H1 (cell line): ENCODE results near the gene LOXL1. TPM values are rescaled to one million over a fixed set of nuclear protein-coding genes. Genes with fewer than 3 reads are reported as not detected.

Experiments used
- CTCF ChIA-PET: fragments of 300-600 bp; sonication (Branson Sonifier 250); formaldehyde crosslinking; loops from one replicate; lab custom pipeline; 2021; ENCODE audit not compliant: partially characterized antibody; lab: Charles Lee
- POLR2A ChIA-PET: fragments of 300-600 bp; sonication (Branson Sonifier 250); formaldehyde crosslinking; loops from one replicate; lab custom pipeline; 2021; ENCODE audit warnings: inconsistent platforms; ENCODE audit not compliant: partially characterized antibody; lab: Charles Lee
- DNase-seq, 2 experiments: peaks; one replicate each; pipeline versions ENCODE4 v3.0.0 to v3.0.0-alpha.2; 2010 to 2022; ENCODE audit warnings: low spot score in 2 of 2, low read depth in 1 of 2, mixed read lengths in 1 of 2
- FAIRE-seq: peaks from 2 replicates; lab custom pipeline; 2011; peaks lifted over from hg19 to GRCh38; lab: Jason Lieb, UNC
- H2AFZ ChIP-seq: 2 replicates; pipeline ENCODE4 v1.8.1; 2012; ENCODE audit warnings: low read length, inconsistent platforms
- H2AK5ac ChIP-seq: 2 replicates; pipeline ENCODE4 v1.6.1; 2013; ENCODE audit warnings: low read depth, low read length
- H2BK120ac ChIP-seq: replicated peaks from 2 replicates; pipeline ENCODE3; 2013; ENCODE audit warnings: low read depth, low read length, inconsistent platforms
- H2BK12ac ChIP-seq: 2 replicates; pipeline ENCODE4 v1.6.1; 2013; ENCODE audit warnings: low read depth, low read length
- H2BK15ac ChIP-seq: 2 replicates; pipeline ENCODE4 v1.6.1; 2013; ENCODE audit warnings: low read length
- H2BK20ac ChIP-seq: 2 replicates; pipeline ENCODE4 v1.6.1; 2013; ENCODE audit warnings: low read length
- H2BK5ac ChIP-seq: 2 replicates; pipeline ENCODE4 v1.6.1; 2013; ENCODE audit warnings: low read depth, low read length
- H3K14ac ChIP-seq: 2 replicates; pipeline ENCODE4 v1.6.1; 2013; ENCODE audit warnings: inconsistent platforms; ENCODE audit not compliant: insufficient read length
- H3K18ac ChIP-seq: 2 replicates; pipeline ENCODE4 v1.6.1; 2013; ENCODE audit warnings: low read length; ENCODE audit errors: extremely low read depth
- H3K23ac ChIP-seq: 2 replicates; pipeline ENCODE4 v1.6.1; 2013; ENCODE audit warnings: inconsistent platforms; ENCODE audit not compliant: insufficient read length
- H3K23me2 ChIP-seq: 2 replicates; pipeline ENCODE4 v1.6.1; 2013; ENCODE audit warnings: low read depth, low read length
- H3K27ac ChIP-seq: 2 replicates; pipeline ENCODE4 v1.6.1; 2011; ENCODE audit warnings: low read depth, low read length, inconsistent platforms
- H3K27me3 ChIP-seq, 4 experiments: replicated peaks in 1 of 4; 1 replicate in 1 of 4; 2 replicates in 3 of 4; pipeline versions ENCODE4 v1.6.1 to v1.8.1; 2011 to 2013; ENCODE audit warnings: low read length in 3 of 4, mild to moderate bottlenecking in 3 of 4, inconsistent platforms in 2 of 4, mixed read lengths in 2 of 4, moderate library complexity in 1 of 4; ENCODE audit not compliant: control insufficient read depth in 3 of 4, insufficient read depth in 3 of 4; ENCODE audit errors: extremely low read depth in 1 of 4
- H3K36me3 ChIP-seq, 4 experiments: 2 replicates each; pipeline versions ENCODE4 v1.6.1 to v1.8.1; 2011 to 2013; ENCODE audit warnings: mild to moderate bottlenecking in 4 of 4, low read length in 3 of 4, moderate library complexity in 2 of 4, control low read depth in 1 of 4, inconsistent platforms in 1 of 4; ENCODE audit not compliant: insufficient read depth in 4 of 4, control insufficient read depth in 2 of 4
- H3K4ac ChIP-seq: replicated peaks from 2 replicates; pipeline ENCODE3; 2013; ENCODE audit warnings: low read length, low read depth, mixed read lengths, inconsistent platforms; ENCODE audit not compliant: insufficient read length
- H3K4me1 ChIP-seq, 4 experiments: replicated peaks in 1 of 4; 1 replicate in 1 of 4; 2 replicates in 3 of 4; pipeline versions ENCODE4 v1.6.1 to v1.8.1; 2011 to 2013; ENCODE audit warnings: low read length in 3 of 4, inconsistent platforms in 2 of 4, mixed read lengths in 1 of 4; ENCODE audit not compliant: insufficient read depth in 4 of 4, control insufficient read depth in 3 of 4
- H3K4me2 ChIP-seq, 2 experiments: 2 replicates each; pipeline versions ENCODE4 v1.6.1 to v1.8.1; 2011 to 2013; ENCODE audit warnings: low read depth in 2 of 2, low read length in 2 of 2, control low read depth in 1 of 2, inconsistent platforms in 1 of 2, mild to moderate bottlenecking in 1 of 2; ENCODE audit not compliant: insufficient read depth in 1 of 2
- H3K4me3 ChIP-seq, 4 experiments: fragments of 200-600, 300-600 bp in 1 of 4; sonication (generic), shearing (Covaris generic), sonication (Bioruptor Twin) in 1 of 4; 2 replicates each; pipeline versions ENCODE4 v1.5.1 to v1.8.1; 2011 to 2016; ENCODE audit warnings: low read length in 4 of 4, low read depth in 3 of 4, control low read depth in 2 of 4, inconsistent platforms in 2 of 4, mild to moderate bottlenecking in 2 of 4, mixed read lengths in 1 of 4, moderate library complexity in 1 of 4; ENCODE audit not compliant: insufficient read depth in 2 of 4; ENCODE audit errors: extremely low read depth in 1 of 4
- H3K56ac ChIP-seq: replicated peaks from 2 replicates; pipeline ENCODE3; 2013; ENCODE audit warnings: low read depth, mild to moderate bottlenecking, mixed read lengths, low read length, inconsistent platforms; ENCODE audit not compliant: insufficient read length
- H3K79me1 ChIP-seq: 2 replicates; pipeline ENCODE4 v1.6.1; 2013; ENCODE audit warnings: low read depth, low read length, control low read depth
- H3K79me2 ChIP-seq, 2 experiments: 2 replicates each; pipeline versions ENCODE4 v1.6.1 to v1.8.1; 2012 to 2013; ENCODE audit warnings: low read length in 2 of 2, mild to moderate bottlenecking in 2 of 2, inconsistent platforms in 1 of 2; ENCODE audit not compliant: insufficient read depth in 2 of 2, control insufficient read depth in 1 of 2
- H3K9ac ChIP-seq, 4 experiments: replicated peaks in 1 of 4; 1 replicate in 1 of 4; 2 replicates in 3 of 4; pipeline versions ENCODE4 v1.6.1 to v1.8.1; 2011 to 2013; ENCODE audit warnings: low read depth in 3 of 4, low read length in 3 of 4, control low read depth in 2 of 4, mild to moderate bottlenecking in 2 of 4, moderate library complexity in 2 of 4, inconsistent platforms in 1 of 4; ENCODE audit errors: extremely low read depth in 1 of 4
- H3K9me3 ChIP-seq, 2 experiments: 2 replicates each; pipeline versions ENCODE4 v1.6.1 to v1.8.1; 2012 to 2013; ENCODE audit warnings: mild to moderate bottlenecking in 2 of 2, moderate library complexity in 2 of 2, control low read depth in 1 of 2, inconsistent platforms in 1 of 2, low read depth in 1 of 2, low read length in 1 of 2, mixed read lengths in 1 of 2; ENCODE audit not compliant: insufficient read depth in 2 of 2
- H4K20me1 ChIP-seq, 2 experiments: replicated peaks in 1 of 2; 2 replicates each; pipeline versions ENCODE3 to v1.8.1; 2011 to 2013; ENCODE audit warnings: inconsistent platforms in 2 of 2, low read length in 2 of 2, mild to moderate bottlenecking in 1 of 2; ENCODE audit not compliant: insufficient read depth in 2 of 2, control insufficient read depth in 1 of 2
- H4K5ac ChIP-seq: 2 replicates; pipeline ENCODE4 v1.6.1; 2013; ENCODE audit warnings: low read length, low read depth, mixed read lengths, inconsistent platforms; ENCODE audit not compliant: insufficient read length
- H4K8ac ChIP-seq: 2 replicates; pipeline ENCODE4 v1.8.0; 2013; ENCODE audit warnings: mild to moderate bottlenecking, moderate library complexity, low read length, inconsistent platforms; ENCODE audit not compliant: insufficient read depth; ENCODE audit errors: extremely low read depth
- H4K91ac ChIP-seq: replicated peaks from 2 replicates; pipeline ENCODE3; 2013; ENCODE audit warnings: low read length, mixed read lengths, inconsistent platforms; ENCODE audit not compliant: insufficient read length
- E2F6 ChIP-seq: IDR thresholded peaks from 2 replicates; pipeline ENCODE4 v1.6.1; 2012; ENCODE audit warnings: inconsistent platforms
- SAP30 ChIP-seq: fragments of 300-600 bp; sonication (generic); IDR thresholded peaks from 2 replicates; pipeline ENCODE4 v1.7.1; 2012; ENCODE audit warnings: low read length, moderate library complexity, mild to moderate bottlenecking, inconsistent platforms; ENCODE audit not compliant: insufficient read depth, insufficient replicate concordance
- WGBS, 2 experiments: shearing (Covaris generic) in 1 of 2; methylation state at CpG; one replicate each; pipeline versions ENCODE4 v1.1.6 to v1.1.7; 2013 to 2015; ENCODE audit warnings: low lambda C conversion rate in 2 of 2, mixed read lengths in 2 of 2, inconsistent platforms in 1 of 2, low coverage in 1 of 2, missing lambda C conversion rate in 1 of 2; ENCODE audit not compliant: insufficient replicate concordance in 2 of 2, insufficient coverage in 1 of 2, insufficient read length in 1 of 2; ENCODE audit errors: extremely low coverage in 1 of 2, missing lambda C conversion rate in 1 of 2; 5-methylcytosine and 5-hydroxymethylcytosine counted together
- polyA plus RNA-seq, 7 experiments: library from polyadenylated mRNA; depleted of rRNA in 3 of 7; stranded (reverse) in 5 of 7; unstranded in 2 of 7; fragments of >200 nt in 5 of 7; fragments of 200-250 nt in 2 of 7; gene quantifications; 1 replicate in 5 of 7; 2 replicates in 1 of 7; 4 replicates in 1 of 7; pipeline versions ENCODE4 v1.2.1 to v1.2.3, GENCODE V29; 2011 to 2013; ENCODE audit warnings: missing spikeins in 2 of 7, mixed read lengths in 2 of 7
- total RNA-seq: library from RNA; stranded (reverse); fragmentation: NEBNext Ultra II Directional; extraction: Animal tissue kit (Norgen Biotek cat#: 25700); gene quantifications from 2 replicates; pipeline ENCODE4 v1.2.1, GENCODE V29; 2021

Gene LOXL1
- total and polyA plus RNA-seq, 2 of the 8 experiments (the other 6 are each of a cell fraction or from before 2014, with no cell fraction given) = 8.1 to 14.4 TPM

GRCh38 chr15:73923488-73924164, 2.6 kb upstream of the LOXL1 start:
- ChIA-PET CTCF (interaction anchor here (0.8 to 4.8 kb wide), 15 partner anchors 10 to 173 kb away, joined by 3 to 25 read pairs (median 6); partner anchors contain the start of gene TBC1D21), POLR2A (interaction anchor here (0.6 to 1.7 kb wide), 4 partner anchors 12 to 198 kb away, joined by 3 to 8 read pairs (median 3); no protein-coding TSS in a partner anchor)
- no peak overlapping the region for H3K14ac ChIP-seq
- H3K36me3 ChIP-seq = peaks cover 0 to 5% (median 0%) of the 10 kb centered on the region in 4 experiments; a peak in 1 of 8 replicates
- H3K27ac ChIP-seq = no peak overlapping the region
- peak overlapping the region; percentile 44 for H2BK120ac ChIP-seq
- H3K4ac ChIP-seq = peak overlapping the region; percentile 46
- H2BK12ac ChIP-seq = peak overlapping the region; percentile 68; the same call in 1 of the 2 replicates
- H3K27me3 ChIP-seq = peaks cover 0 to 6% (median 2%) of the 10 kb centered on the region in 4 experiments; a peak in 3 of 7 replicates
- no peak overlapping the region for H2AFZ ChIP-seq
- no peaks in the 10 kb centered on the region for H3K9me3 ChIP-seq
- no peak for FAIRE-seq
- peaks cover 2% of the 10 kb centered on the region; the same call in 1 of the 2 replicates for H3K79me1 ChIP-seq
- TF ChIP-seq SAP30 (no peak), E2F6 (peak; percentile 37; the same call in 1 of the 2 replicates)
- peak overlapping the region; percentile 83 for H2BK15ac ChIP-seq
- H3K18ac ChIP-seq = peak overlapping the region; percentile 83; the same call in 1 of the 2 replicates
- peak overlapping the region; percentile 58 for H4K91ac ChIP-seq
- H3K4me2 ChIP-seq = peak overlapping the region in 1 of 2 experiments; percentile 87; a peak in 2 of 4 replicates
- no peak for DNase-seq
- peak overlapping the region; percentile 77; the same call in 1 of the 2 replicates for H2BK5ac ChIP-seq
- H3K4me3 ChIP-seq = no peak overlapping the region; a peak in 1 of 8 replicates
- peak overlapping the region; percentile 56; the same call in 1 of the 2 replicates for H2AK5ac ChIP-seq
- peak overlapping the region; percentile 80 for H2BK20ac ChIP-seq
- whole genome bisulfite sequencing, 2 experiments = 74% methylated on average over 6 of the region's 6 CpGs; no CpG with 5 or more reads in 1 of the 2 experiments
- no peak overlapping the region for H3K9ac ChIP-seq
- H3K4me1 ChIP-seq = peaks cover 0 to 51% (median 37%) of the 10 kb centered on the region in 4 experiments; a peak in 6 of 7 replicates
- no peak overlapping the region for H4K8ac ChIP-seq
- peaks cover 14% of the 10 kb centered on the region for H3K23me2 ChIP-seq
- H3K79me2 ChIP-seq = no peaks in the 10 kb centered on the region
- H3K23ac ChIP-seq = no peak overlapping the region
- no peak overlapping the region for H4K5ac ChIP-seq
- H3K56ac ChIP-seq = no peak overlapping the region
- peaks cover 0 to 3% of the 10 kb centered on the region in 2 experiments for H4K20me1 ChIP-seq
